Stimulated activated CD4-positive, alpha-beta T cell treated with anti-CD3 and anti-CD28 coated beads, Interleukin-12 subunit alpha, Interleukin-12 subunit beta, amount 100 ng/mL, for 48 hours (primary cell): Measurements from ENCODE around the gene PDHA1.

ENCODE experiments used
- DNase-seq, 3 donors: peaks; one replicate each; pipeline ENCODE4 v3.0.0-alpha.2; 2020; ENCODE audit warnings: low read depth in 2 of 3, low spot score in 1 of 3

The PDHA1 gene

DNA sequence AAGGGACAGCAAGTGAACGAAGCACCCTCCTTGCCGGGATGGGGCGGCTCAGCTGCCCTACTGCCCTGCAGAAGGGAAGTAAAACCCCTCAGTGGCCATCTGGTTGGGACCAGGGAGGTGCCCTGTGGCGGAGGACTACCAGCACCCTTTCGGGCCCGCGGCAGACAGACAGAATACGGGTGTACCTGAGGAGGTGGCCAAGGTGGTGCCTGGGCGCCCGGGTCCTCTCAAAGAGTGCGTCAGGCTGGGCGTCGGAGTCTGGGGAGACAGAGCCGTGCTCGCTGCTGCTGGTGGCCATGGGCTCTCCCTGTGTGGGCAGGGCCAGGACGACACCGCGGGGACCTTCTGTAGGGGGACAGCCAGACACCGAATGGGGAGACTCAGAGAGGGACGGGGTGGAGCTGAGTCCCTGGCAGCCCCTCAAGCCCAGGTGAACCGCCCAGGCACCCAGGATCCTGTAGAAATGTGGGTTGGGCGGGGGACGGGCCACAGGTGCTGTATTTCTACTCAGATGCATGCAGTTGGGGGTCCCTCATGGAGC lies 29.7 kb downstream of the PDHA1 start:
- no peak for DNase-seq

DNA sequence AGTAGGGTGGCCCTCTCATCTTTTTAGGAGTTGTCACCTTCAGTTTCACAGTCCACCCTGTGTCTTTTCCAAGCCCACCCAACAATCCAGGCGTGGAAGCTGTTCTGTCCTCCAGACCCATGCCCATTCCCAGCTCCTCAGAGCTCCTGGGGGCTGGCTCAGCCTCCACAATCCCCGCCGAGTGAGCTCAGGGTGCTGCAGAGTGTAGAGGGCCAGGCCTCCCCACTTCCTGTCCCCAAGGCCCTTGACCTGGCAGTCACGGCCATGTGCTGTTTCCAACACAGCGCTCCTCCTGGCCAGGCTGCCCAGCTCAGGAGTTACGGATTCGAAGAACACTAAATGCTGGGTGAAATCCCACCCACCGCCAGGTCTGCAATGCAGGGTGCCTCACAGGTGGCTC lies 31.8 kb downstream of the PDHA1 start:
- DNase-seq, result no peak

DNA sequence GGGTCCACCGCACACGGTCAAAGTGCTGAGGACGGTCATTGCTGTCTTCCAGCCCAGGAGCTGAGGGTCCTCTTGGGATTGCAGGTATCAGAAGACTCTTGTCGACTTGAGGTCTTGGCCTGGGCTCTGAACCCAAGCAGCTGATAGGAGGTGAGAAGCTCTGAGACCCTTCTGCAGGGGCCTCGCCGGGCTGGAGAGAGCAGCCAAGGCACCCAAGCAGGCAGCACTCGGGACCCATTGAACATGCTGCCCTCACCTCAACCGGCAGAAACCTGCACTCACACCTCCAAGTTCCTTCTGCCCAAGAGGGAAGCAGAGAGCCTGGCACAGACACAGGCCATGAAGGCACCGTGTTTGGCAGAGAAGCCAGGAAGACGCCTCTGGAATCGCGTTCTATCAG lies 34.1 kb downstream of the PDHA1 start:
- DNase-seq, result no peak

DNA sequence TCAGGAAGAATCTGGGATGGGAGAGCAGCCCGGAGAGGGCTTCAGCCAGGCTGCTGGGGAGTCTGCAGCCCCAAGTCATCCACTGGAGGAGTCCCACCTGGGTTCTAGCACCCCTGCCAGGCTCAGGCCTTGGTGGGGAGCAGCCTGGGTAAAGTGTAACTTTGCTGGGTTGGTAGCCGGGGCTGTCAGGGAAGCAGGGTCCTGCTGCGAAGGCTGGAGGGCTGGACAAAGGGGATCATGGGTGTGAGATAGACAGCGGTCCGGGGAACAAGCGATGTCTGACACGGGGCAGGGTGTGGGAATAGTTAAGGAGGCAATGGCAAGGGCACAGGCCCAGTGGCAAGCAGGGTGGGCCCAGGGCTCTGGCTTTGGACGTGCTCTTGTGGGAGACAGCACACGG lies 37.6 kb downstream of the PDHA1 start:
- DNase-seq, result no peak

DNA sequence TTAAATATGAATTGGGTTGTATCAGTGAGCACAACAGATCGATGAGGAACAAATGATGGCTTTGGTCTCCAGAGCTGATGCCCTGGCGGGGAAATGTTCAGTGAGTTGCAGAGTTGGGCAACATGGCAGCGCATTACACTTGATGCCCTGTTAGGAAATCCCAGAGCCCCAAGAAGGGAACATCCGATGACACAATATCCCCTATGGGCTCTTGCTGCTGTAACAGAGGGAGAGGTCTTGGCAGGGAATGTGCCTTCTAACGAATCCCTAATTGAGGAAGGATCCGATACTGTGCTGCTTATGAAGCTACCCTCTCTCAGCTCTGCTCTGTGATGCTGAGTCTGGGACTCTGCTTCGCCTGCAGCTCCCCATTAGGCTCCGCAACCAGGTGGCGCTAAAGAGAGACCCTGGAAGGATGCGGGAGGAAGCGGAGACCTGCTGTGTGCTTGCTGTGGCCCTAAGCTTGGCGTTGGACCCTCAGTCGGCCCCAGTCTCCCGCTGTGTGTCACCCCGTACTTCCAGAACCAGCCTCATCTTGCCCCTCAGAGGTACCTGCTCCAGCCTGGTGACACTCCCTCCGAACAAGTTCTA lies 38.9 kb downstream of the PDHA1 start:
- DNase-seq, result peak; percentile 13 to 44 (median 44)

DNA sequence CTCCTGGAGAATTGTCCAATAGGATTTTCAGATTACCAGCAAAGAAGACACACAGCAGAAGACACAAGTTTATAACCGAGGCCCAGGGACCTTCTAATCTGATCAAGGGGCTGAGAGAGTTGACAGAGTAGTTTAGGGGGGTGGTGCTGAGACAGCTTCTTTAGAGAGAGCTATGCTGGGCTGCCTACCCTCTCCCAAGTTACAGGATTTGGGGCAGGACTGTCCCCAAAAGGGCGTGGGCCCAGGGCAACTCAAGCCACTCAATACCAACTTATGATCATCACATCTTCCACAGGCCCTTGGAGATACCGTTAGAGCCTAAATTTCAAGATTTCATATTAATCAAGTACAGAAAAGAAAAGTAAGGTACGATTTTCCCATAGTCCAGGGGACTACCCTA lies 43.0 kb downstream of the PDHA1 start:
- DNase-seq, result no peak

DNA sequence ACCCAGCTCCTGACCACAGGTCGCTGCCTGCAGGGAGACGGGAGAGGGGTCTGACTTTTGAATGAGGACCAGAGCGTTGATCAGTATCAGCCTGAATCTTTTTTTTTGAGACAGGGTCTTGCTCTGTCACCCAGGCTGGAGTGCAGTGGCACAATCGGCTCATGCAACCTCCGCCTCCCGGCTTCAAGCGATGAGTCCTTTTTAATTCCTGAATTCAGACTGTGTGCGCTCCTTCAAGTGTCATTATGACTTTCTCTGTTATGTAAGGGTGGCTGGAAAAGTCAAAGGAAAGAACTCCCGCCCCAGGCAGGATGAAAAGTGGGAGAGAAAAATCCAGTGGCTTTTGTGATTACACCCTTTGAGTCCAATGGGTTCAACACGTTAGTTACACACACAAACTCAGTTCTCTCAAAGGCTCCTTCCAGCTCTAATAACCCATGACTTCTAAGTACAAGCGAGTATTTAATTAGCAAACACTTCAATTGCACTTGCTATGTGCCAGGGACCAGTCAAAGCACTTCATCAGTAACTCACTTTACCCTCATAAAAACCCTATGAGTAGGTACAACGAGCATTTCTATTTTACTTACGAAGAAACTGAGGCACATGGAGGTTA lies 44.4 kb downstream of the PDHA1 start:
- DNase-seq, result no peak

DNA sequence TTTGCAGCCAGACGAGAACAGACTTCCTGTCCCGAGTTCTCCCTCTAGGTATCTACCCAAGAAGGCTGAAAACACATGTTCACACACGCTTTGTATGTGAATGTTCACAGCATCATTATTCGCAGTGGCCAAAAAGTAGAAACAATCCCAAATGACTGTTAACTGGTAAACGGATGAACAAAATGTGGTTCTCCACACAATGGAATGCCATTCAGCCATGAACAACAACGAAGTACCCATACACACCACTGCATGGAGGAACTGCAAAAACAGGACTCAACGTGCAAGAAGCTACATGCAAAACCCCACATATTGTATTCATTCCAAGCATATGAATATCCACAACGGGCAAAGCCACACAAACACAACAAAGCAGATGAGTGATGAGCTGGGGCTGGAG lies 45.0 kb downstream of the PDHA1 start:
- DNase-seq, result no peak

DNA sequence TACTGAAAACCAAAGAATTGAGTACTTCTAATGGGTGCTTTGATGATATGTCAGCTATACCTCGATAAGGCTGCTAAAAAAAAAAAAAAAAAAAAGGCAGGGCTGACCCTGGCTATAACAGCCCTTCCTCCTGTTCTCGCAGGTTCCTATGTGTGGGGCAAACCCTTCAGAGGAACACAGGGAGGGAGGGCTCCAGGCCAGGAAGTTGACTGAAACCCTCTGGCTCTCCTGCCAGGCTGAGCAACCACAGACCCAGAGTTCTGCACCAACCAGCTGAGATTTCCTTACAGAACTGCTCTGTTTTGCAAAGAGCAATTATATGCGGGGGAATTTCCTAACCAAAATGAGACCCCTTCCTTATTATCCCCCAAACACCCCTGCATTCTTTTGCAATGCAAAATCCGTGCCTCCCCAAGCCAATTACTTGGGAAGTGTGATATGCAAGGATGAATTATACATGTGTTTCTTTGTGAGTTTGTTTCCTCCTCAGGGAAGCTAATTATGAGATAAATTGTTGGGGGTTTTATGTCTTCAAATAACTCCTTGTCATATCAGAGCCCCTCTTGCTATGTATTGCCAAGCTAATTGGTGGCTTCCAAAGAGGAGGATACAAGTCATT lies 45.6 kb downstream of the PDHA1 start:
- no peak for DNase-seq

DNA sequence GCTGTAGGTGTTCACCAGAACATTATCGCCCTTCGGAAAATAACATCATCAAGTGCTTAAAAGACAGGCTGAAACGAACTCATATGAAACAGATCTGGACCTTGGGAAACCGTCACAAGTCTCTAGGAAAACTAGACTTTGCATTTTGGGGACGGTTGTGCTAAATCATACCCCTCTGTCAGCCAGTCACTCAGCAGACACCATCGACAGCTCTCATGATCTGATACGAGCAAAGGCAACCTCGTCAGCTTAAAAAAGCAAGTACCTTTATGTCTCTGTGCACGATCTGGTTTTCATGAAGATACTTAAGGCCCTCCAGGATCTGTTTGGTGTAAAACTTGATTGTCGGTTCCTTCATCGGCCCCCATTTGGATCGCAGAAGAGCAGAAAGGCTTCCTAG lies 48.4 kb downstream of the PDHA1 start:
- DNase-seq, result no peak

DNA sequence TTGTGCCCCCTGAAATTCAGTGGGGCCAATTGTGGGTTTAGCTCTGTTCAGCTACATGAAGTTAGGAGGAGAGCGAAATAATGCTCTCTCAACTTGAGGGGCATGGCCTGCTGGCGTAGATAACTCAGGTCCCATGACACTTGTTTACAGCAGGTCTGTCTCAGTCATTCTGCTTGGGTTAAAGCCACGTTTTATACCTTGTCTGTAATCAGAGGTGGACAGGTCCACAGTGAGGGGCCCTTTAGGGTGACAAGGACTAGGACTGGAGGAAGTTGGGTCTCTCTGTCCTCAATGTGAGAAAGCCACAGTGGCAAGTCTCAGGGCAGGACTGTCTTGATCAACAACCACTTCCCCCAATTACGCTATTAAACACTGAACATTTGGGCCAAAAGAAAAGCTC lies 49.0 kb downstream of the PDHA1 start:
- no peak for DNase-seq

DNA sequence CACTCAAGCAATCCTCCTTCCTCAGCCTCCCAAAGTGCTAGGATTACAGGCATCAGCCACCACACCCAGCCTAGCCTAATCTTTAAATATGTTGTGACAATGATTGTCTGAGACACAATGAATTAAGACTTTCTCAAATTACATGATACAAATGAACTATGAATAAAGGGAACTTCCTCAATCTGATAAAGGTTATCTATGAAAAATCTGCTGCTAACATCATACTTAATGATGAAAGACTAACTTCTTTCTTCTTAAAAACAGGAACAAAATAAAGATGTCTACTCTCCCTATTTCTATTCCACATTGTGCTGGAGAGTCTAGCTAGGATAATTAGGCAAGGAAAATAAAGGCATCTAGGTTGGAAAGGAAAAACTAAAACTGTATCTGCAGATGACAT lies 60.0 kb downstream of the PDHA1 start:
- no peak for DNase-seq

DNA sequence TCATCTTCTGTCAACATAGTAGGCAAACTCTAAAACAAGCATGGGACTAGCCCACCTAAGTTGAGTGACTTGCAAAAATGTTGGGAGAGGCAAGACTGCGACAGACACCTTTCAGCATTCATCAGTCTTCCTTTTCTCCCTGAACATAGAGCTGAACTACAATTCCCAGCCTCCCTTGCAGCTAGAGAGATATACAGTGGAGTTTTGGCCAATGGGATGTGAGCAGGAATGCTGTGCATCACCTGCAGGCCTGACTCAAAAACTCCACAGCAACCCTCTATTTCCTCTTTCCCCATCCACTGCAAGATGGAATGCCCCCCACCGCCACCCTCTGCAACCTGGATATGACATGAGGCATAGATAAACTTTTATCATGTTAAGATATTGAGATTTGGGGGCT lies 66.5 kb downstream of the PDHA1 start:
- no peak for DNase-seq
